Caco-2 (cell line): ENCODE measurements around the gene HORMAD2. TPM values are rescaled to one million over a fixed set of nuclear protein-coding genes. Genes with fewer than 3 reads are reported as not detected.
A peak's percentile ranks its signal among the peaks of the same experiment; 100 is the strongest.

ENCODE experiments used
- BruUV-seq: library from RNA; stranded (reverse); fragments of 400-500 nt; replicated peaks from 2 replicates; lab custom pipeline; 2021; lab: Mats Ljungman, UMichigan
- CTCF ChIA-PET: fragments of 300-600 bp; sonication (Branson Sonifier 250); formaldehyde crosslinking; loops from one replicate; lab custom pipeline; 2022; ENCODE audit warnings: antibody characterized with exemption; lab: Charles Lee
- POLR2A ChIA-PET: fragments of 300-600 bp; sonication (Branson Sonifier 250); formaldehyde crosslinking; loops from one replicate; lab custom pipeline; 2022; ENCODE audit warnings: antibody characterized with exemption; lab: Charles Lee
- DNase-seq, 2 experiments: peaks; one replicate each; pipeline versions ENCODE4 v3.0.0 to v3.0.0-alpha.2; 2020 to 2022
- H3K27me3 ChIP-seq: replicated peaks from 2 replicates; pipeline ENCODE4 v1.6.0; 2011; ENCODE audit warnings: low read length; ENCODE audit not compliant: control insufficient read depth, insufficient read depth
- H3K36me3 ChIP-seq: 2 replicates; pipeline ENCODE4 v1.5.1; 2011; ENCODE audit warnings: low read length; ENCODE audit not compliant: control insufficient read depth, insufficient read depth
- H3K4me1 ChIP-seq: fragments of 250-450 bp; sonication (Bioruptor Pico); 2 replicates; pipeline ENCODE4 v1.5.1; 2020; ENCODE audit warnings: mild to moderate bottlenecking
- H3K4me3 ChIP-seq: 2 replicates; pipeline ENCODE4 v1.5.1; 2011; ENCODE audit warnings: low read depth, mild to moderate bottlenecking, control low read depth, low read length
- H3K9me3 ChIP-seq: fragments of 250-450 bp; sonication (Bioruptor Pico); 2 replicates; pipeline ENCODE4 v1.5.1; 2020; ENCODE audit warnings: mild to moderate bottlenecking, moderate library complexity
- H3K27ac Mint-ChIP-seq: one replicate; pipeline ENCODE4 v1.8.0; 2022; ENCODE audit warnings: mixed read lengths; ENCODE audit not compliant: unreplicated experiment
- H3K27me3 Mint-ChIP-seq: one replicate; pipeline ENCODE4 v1.8.0; 2022; ENCODE audit warnings: mixed read lengths; ENCODE audit not compliant: insufficient read depth, unreplicated experiment
- H3K36me3 Mint-ChIP-seq: one replicate; pipeline ENCODE4 v1.8.0; 2022; ENCODE audit warnings: mild to moderate bottlenecking, mixed read lengths; ENCODE audit not compliant: insufficient read depth, unreplicated experiment
- H3K4me1 Mint-ChIP-seq: one replicate; pipeline ENCODE4 v1.8.0; 2022; ENCODE audit warnings: low read depth, mixed read lengths; ENCODE audit not compliant: unreplicated experiment
- H3K4me3 Mint-ChIP-seq: one replicate; pipeline ENCODE4 v1.8.0; 2022; ENCODE audit warnings: mild to moderate bottlenecking, moderate library complexity, mixed read lengths; ENCODE audit not compliant: unreplicated experiment
- H3K9me3 Mint-ChIP-seq: one replicate; pipeline ENCODE4 v1.8.0; 2022; ENCODE audit warnings: mixed read lengths; ENCODE audit not compliant: unreplicated experiment
- intact Hi-C: fragments of 100-400 bp; cut with micrococcal nuclease; formaldehyde crosslinking; loops from one replicate; pipeline ENCODE4 v1.10.0; 2022; ENCODE audit not compliant: unreplicated experiment
- total RNA-seq: library from RNA; stranded (reverse); gene quantifications from 2 replicates; pipeline ENCODE4 v1.2.3, GENCODE V29; 2022
- TF ChIP-seq, protein P1 (sequence below), 2 experiments: fragments of 200-600 bp in 1 of 2; IDR thresholded peaks; 1 replicate in 1 of 2; 2 replicates in 1 of 2; pipeline versions ENCODE4 v1.5.1 to v1.8.0; 2011 to 2022; ENCODE audit warnings: antibody characterized with exemption in 1 of 2, control low read depth in 1 of 2, inconsistent platforms in 1 of 2, low read depth in 1 of 2, low read length in 1 of 2, mild to moderate bottlenecking in 1 of 2, moderate library complexity in 1 of 2; ENCODE audit not compliant: insufficient read depth in 1 of 2, severe bottlenecking in 1 of 2, unreplicated experiment in 1 of 2

The HORMAD2 gene
- total RNA-seq, 1 experiment from 2014 or later = 3.1 TPM

DNA sequence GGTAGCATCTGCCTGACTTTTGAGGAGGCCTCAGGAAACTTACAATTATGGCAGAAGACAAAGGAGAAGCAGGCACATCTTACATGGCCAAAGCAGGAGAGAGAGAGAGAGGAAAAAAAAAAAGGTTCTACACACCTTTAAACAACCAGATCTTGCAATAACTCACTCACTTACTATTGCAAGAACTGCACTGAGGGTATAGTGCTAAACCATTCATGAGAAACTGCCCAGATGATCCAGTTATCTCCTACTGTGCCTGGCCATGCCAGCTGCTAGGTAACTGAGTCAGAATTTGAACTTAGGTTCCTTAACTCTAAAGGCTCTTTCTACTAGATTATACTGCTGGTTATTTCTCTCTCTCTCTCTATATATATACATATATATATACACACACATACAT lies 7.3 kb downstream of the HORMAD2 start:
- Mint-ChIP-seq H3K27ac (no peak overlapping the region), H3K36me3 (no peaks in the 10 kb centered on the region), H3K9me3 (no peaks in the 10 kb centered on the region), H3K4me1 (no peaks in the 10 kb centered on the region), H3K4me3 (no peak overlapping the region), H3K27me3 (no peaks in the 10 kb centered on the region)
- Histone ChIP-seq H3K4me3 (no peak overlapping the region), H3K9me3 (peaks cover 7% of the 10 kb centered on the region), H3K36me3 (no peaks in the 10 kb centered on the region), H3K27me3 (no peaks in the 10 kb centered on the region), H3K4me1 (no peaks in the 10 kb centered on the region)
- ChIA-PET POLR2A (no interaction called here), CTCF (no interaction called here)
- intact Hi-C loops = loop anchor here (2.0 to 10.0 kb wide), 7 partner anchors 33 to 451 kb away; partner anchors contain the start of genes MTMR3, UQCR10 and ZMAT5
- no peak for DNase-seq
- no TSS peak for BruUV-seq
- TF ChIP-seq, protein P1, sequence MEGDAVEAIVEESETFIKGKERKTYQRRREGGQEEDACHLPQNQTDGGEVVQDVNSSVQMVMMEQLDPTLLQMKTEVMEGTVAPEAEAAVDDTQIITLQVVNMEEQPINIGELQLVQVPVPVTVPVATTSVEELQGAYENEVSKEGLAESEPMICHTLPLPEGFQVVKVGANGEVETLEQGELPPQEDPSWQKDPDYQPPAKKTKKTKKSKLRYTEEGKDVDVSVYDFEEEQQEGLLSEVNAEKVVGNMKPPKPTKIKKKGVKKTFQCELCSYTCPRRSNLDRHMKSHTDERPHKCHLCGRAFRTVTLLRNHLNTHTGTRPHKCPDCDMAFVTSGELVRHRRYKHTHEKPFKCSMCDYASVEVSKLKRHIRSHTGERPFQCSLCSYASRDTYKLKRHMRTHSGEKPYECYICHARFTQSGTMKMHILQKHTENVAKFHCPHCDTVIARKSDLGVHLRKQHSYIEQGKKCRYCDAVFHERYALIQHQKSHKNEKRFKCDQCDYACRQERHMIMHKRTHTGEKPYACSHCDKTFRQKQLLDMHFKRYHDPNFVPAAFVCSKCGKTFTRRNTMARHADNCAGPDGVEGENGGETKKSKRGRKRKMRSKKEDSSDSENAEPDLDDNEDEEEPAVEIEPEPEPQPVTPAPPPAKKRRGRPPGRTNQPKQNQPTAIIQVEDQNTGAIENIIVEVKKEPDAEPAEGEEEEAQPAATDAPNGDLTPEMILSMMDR (IDR thresholded peaks at IDR 0.05; ENCODE audit: insufficient read depth in 1 of 2, low read depth in 1 of 2, low read length in 1 of 2, severe bottlenecking in 1 of 2, unreplicated experiment in 1 of 2) = no peak

DNA sequence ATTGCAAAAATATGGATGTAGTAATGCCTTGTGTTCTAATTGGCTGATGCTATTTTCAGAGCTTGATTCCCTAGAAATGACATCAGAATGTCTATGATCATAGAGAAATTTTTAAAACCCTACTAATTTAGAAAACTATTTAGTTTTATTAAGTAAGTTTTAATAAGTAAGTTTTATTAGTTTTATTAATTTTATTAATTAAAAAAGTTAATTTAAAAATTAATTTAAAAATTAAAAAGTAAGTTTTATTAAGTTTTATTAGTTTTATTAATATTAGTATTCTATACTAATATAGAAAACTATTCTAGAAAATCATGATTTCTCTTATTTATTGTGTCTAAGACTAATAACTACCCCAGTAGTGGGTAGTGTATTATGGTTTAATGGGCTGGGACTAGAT lies 8.2 kb downstream of the HORMAD2 start:
- H3K4me3 ChIP-seq = no peak overlapping the region
- no peaks in the 10 kb centered on the region for H3K4me1 ChIP-seq
- Mint-ChIP-seq H3K4me1 (no peaks in the 10 kb centered on the region), H3K36me3 (no peaks in the 10 kb centered on the region), H3K27ac (no peak overlapping the region), H3K27me3 (no peaks in the 10 kb centered on the region), H3K9me3 (no peaks in the 10 kb centered on the region), H3K4me3 (no peak overlapping the region)
- intact Hi-C loops = loop anchor here (2.0 to 10.0 kb wide), 7 partner anchors 34 to 452 kb away; partner anchors contain the start of genes MTMR3, UQCR10 and ZMAT5
- ChIA-PET POLR2A (no interaction called here), CTCF (interaction anchor here (0.6 to 1.7 kb wide), 15 partner anchors 11 to 458 kb away, joined by 3 to 14 read pairs (median 4); partner anchors contain the start of gene MTMR3)
- H3K36me3 ChIP-seq = no peaks in the 10 kb centered on the region
- peaks cover 15% of the 10 kb centered on the region for H3K9me3 ChIP-seq
- H3K27me3 ChIP-seq = no peaks in the 10 kb centered on the region
- BruUV-seq = no TSS peak
- DNase-seq = no peak
- TF ChIP-seq, protein P1 (IDR thresholded peaks at IDR 0.05; ENCODE audit: insufficient read depth in 1 of 2, low read depth in 1 of 2, low read length in 1 of 2, severe bottlenecking in 1 of 2, unreplicated experiment in 1 of 2) = no peak

DNA sequence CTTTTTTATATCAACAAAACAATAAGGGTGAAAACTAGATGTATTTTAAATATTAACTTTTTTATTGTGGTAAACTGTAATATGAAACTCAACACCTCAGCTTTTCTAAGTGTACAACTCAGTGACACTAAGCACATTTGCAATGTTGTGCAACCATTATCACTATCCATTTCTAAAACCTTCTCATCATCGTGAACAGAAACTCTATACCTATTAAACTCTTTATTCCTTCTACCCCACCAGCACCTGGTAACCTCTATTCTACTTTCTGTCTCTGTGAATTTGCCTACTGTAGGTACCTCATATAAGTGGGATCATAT lies 9.4 kb downstream of the HORMAD2 start:
- peaks cover 22% of the 10 kb centered on the region for H3K9me3 ChIP-seq
- no peaks in the 10 kb centered on the region for H3K4me1 ChIP-seq
- BruUV-seq = no TSS peak
- ChIA-PET POLR2A (no interaction called here), CTCF (interaction anchor here (0.7 to 1.7 kb wide), 4 partner anchors 12 to 308 kb away, joined by 4 to 14 read pairs (median 6); no protein-coding TSS in a partner anchor)
- H3K27me3 Mint-ChIP-seq = no peaks in the 10 kb centered on the region
- H3K9me3 Mint-ChIP-seq = peaks cover 6% of the 10 kb centered on the region
- H3K4me1 Mint-ChIP-seq = no peaks in the 10 kb centered on the region
- no peaks in the 10 kb centered on the region for H3K27me3 ChIP-seq
- no peak overlapping the region for H3K4me3 ChIP-seq
- intact Hi-C loops = loop anchor here (2.0 to 10.0 kb wide), 7 partner anchors 35 to 453 kb away; partner anchors contain the start of genes MTMR3, UQCR10 and ZMAT5
- DNase-seq = no peak
- TF ChIP-seq, protein P1 (IDR thresholded peaks at IDR 0.05; ENCODE audit: insufficient read depth in 1 of 2, low read depth in 1 of 2, low read length in 1 of 2, severe bottlenecking in 1 of 2, unreplicated experiment in 1 of 2) = no peak
- H3K36me3 ChIP-seq = no peaks in the 10 kb centered on the region
- no peak overlapping the region for H3K27ac Mint-ChIP-seq
- H3K4me3 Mint-ChIP-seq = peak overlapping the region; percentile 3
- no peaks in the 10 kb centered on the region for H3K36me3 Mint-ChIP-seq
